Right hindlimb (tissue), 1 donor: ENCODE data around the gene MCTP1.
"Not testable (repeated sequence)": the region's sequence is repeated elsewhere in the genome, so short reads cannot be mapped to it uniquely, and the experiment has no call there.

ENCODE experiments used
- DNase-seq: peaks from one replicate; pipeline ENCODE4 v3.0.0-alpha.2; 2018

Gene MCTP1

GRCh38 chr5:95244479-95244878 lies 40.4 kb downstream of the MCTP1 start:
- no peak for DNase-seq

GRCh38 chr5:95241635-95242034 lies 43.3 kb downstream of the MCTP1 start:
- DNase-seq, result no peak

GRCh38 chr5:95241161-95241560 lies 43.7 kb downstream of the MCTP1 start:
- DNase-seq, result no peak

- no peak for DNase-seq
Observed at GRCh38 chr5:95238560-95239325, 46.2 kb downstream of the MCTP1 start.

- no peak for DNase-seq
Observed at GRCh38 chr5:95237324-95237723, 47.6 kb downstream of the MCTP1 start.

GRCh38 chr5:95235439-95235982 lies 49.4 kb downstream of the MCTP1 start:
- DNase-seq, result no peak

GRCh38 chr5:95229646-95230045 lies 55.2 kb downstream of the MCTP1 start:
- no peak for DNase-seq

- no peak for DNase-seq
Observed at GRCh38 chr5:95224701-95225459, 60.0 kb downstream of the MCTP1 start.

- DNase-seq, result no peak
Observed at GRCh38 chr5:95223566-95224258, 61.2 kb downstream of the MCTP1 start.

GRCh38 chr5:95222836-95223235 lies 62.1 kb downstream of the MCTP1 start:
- DNase-seq, result no peak

- no peak for DNase-seq
Observed at GRCh38 chr5:95221234-95221633, 63.7 kb downstream of the MCTP1 start.

GRCh38 chr5:95220381-95220780 lies 64.5 kb downstream of the MCTP1 start:
- DNase-seq, result no peak

- DNase-seq, result no peak
Observed at GRCh38 chr5:95219411-95219810, 65.5 kb downstream of the MCTP1 start.

- DNase-seq, result no peak
Observed at GRCh38 chr5:95217881-95218280, 67.0 kb downstream of the MCTP1 start.

- no peak for DNase-seq
Observed at GRCh38 chr5:95217351-95217750, 67.5 kb downstream of the MCTP1 start.

GRCh38 chr5:95216136-95216955 lies 68.5 kb downstream of the MCTP1 start:
- DNase-seq, result peak; percentile 59

GRCh38 chr5:95207811-95208210 lies 77.1 kb downstream of the MCTP1 start:
- not testable (repeated sequence) for DNase-seq

GRCh38 chr5:95194856-95195255 lies 90.0 kb downstream of the MCTP1 start:
- DNase-seq, result no peak

- DNase-seq, result no peak
Observed at GRCh38 chr5:95191330-95191729, 93.6 kb downstream of the MCTP1 start.

- no peak for DNase-seq
Observed at GRCh38 chr5:95184924-95185323, 100.0 kb downstream of the MCTP1 start.

- no peak for DNase-seq
Observed at GRCh38 chr5:95181644-95182043, 103.2 kb downstream of the MCTP1 start.

- DNase-seq, result peak; percentile 33
Observed at GRCh38 chr5:95178046-95178651, 106.7 kb downstream of the MCTP1 start.
